Activated effector memory CD4-positive, alpha-beta T cell treated with Interleukin-2 at 50 U/mL for 16 hours (primary cell): ENCODE results near the gene CUL5.

Experiments used
- DNase-seq: peaks from one replicate; pipeline ENCODE4 v3.0.0-alpha.2; 2020

Gene CUL5

DNA sequence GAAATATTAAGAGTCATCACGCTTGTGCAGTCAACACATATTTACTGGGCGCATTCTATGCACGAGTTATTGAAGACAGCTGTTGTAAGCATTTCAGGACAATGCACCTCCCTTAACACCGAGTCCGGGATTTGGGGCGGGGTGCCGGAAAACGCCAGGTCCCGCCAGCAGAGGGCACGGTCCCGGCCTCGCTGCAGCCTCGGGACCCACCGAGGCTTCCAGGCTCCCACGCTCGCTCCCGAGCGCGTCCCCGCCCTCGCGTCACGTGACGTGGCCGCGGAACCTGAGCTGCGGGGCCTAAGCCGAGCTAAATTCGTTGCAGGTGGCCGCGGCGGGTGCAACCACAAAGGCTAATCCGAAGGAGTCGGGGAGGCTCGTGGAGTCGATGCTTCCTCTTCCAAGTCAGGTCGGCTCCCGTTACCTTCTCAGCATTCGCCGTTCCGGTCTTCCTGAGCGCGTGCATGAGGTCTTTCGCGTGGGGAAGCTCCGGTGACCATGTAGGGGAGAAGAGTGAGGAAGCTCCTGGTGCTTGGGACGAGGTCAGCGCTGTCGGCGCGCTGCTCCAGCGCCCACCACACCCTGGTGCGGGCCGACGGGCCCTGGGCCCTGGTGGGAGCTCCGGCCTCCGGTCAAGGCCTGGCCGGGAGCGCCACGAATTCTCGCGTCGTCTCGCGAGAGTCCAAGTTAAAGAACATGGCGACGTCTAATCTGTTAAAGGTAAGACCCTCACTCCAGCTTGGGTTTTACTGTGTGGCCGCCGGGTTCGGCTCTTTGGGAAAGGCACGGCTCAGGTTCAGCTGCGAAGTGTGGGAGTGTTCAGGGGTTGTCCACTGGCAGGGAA, at the start of gene CUL5:
Gene CUL5 (plus strand): TSS at position 243 of the 841 bp plus-strand sequence. CDS start 451 bp downstream, at position 694.
- DNase-seq = peak; percentile 86

DNA sequence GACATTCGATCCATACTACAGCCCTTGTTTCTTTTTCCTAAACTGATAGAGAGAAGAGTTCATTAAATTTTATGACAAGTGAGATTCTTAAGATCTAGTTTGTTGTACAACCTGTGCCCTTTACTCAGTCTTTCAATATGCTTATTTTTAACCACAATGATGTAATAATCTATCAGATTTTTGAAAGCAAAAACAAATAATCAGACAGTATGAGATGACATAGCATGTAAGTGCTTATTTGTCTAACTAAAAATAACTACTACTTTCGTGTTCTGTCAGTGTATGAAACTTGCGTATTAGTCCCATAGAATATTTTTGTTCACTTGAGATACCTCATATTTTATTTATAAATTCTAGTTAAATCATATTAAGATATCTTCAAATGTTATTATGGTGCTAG, 47.2 kb upstream of the CUL5 start:
- no peak for DNase-seq

DNA sequence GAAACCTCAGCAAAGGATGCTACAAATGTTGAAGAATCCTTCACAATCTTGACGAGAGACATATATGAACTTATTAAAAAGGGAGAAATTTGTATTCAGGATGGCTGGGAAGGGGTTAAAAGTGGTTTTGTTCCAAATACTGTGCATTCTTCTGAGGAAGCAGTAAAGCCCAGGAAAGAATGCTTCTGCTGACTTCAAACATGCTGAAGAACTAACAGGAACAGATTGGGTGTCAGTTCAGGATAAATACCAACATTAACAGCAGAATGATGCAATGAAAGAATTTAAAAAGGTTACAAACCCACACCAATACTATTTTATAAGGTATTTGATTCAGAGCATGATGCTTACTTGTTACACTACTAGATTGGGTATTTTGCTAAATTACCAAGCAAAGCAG, 46.5 kb upstream of the CUL5 start:
- no peak for DNase-seq

DNA sequence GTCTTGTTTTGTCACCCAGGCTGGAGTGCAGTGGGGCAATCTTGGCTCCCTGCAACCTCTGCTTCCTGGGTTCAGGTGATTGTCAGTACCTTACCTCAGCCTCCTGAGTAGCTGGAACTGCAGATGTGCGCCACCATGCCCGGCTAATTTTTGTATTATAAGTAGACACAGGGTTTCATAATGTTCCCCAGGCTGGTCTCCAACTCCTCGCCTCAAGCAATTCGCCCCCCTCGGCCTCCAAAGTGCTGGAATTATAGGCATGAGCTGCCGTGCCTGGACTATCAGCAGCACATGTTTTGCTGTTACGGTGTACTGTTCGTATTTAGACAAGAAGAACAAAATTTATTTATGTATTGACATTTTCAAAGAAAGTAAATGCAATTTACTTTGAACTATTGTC, 45.6 kb upstream of the CUL5 start:
- DNase-seq = no peak

DNA sequence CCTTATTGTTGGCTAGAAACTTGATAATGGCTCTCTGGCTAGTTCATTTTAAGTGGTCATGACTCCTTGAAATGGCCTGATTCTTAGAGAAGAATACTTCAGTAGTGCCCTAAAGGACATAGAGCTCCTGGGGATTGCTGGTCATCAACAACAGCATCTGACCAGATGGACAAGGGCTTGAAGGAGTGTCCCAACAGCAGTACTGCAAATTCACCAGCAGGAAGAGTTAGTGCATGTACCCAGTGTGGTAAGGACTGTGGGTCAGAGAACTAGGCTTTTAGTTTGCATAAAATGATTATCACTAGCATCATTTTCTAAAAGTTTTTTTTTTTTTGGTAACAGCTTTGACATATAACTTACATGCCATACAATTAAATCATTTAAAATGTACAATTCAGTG, 39.5 kb upstream of the CUL5 start:
- DNase-seq = no peak

DNA sequence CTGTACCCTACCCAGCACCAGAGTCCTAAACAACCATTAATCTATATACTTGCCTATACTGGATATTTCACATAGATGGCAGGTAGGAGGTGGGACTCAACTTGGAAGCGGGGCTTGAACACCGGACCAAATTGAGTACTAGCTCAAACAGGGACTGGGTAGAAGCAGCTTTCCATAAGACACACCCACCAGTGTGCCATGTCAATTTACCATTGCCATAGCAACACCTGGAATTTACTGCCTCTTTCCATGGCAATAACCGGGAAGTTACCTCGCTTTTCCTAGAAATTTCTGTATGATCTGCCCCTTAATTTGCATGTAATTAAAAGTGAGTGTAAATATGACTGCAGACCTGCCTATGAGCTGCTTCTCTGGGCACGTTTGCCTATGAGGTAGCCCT, 38.6 kb upstream of the CUL5 start:
- no peak for DNase-seq

DNA sequence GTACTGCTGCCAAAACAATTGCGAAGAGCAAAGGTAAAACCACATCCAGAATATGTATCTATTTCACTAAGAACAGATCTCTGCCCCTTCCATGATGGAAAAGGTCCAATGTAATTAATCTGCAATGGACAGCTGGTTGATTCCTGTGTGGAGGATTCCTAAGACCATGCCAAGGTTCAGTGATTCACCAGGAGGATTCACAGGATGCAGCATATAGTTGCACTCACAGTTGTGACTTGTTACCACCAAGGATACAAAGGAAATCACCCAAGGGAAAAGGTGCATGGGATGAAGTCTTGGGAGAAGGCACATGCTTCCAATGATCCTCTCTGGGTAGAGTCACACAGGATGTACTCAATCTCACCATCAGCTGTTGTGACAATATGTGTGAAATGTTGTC, 35.1 kb upstream of the CUL5 start:
- no peak for DNase-seq

DNA sequence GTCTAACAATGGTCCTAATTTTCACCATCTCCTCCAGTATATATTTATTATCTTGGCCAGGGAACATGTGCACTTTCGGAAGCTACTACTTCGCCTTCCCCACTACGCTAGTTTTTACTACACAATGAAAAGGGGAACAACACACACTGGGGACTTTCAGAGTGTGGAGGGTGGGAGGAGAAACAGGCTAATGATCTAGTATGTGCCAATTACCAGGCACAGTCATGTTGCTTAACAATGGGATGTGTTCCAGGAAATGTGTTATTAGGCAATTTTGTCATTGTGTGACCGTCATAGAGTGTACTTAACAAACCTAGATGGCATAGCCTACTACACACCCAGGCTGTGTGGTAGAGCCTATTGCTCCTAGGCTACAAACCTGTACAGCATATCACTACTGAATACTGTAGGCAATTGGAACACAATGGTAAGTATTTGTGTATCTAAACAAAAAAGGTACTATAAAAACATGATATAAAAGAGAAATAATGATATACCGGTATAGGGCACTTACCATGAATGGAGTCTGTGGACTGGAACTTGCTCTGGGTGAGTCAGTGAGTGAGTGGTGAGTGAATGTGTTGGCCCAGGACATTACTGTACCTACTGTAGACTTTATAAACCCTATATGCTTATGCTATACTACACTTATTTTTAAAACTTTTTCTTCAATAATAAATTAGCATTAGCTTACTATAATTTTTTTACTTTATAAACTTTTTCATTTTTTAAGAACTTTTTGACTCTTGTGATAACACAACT, 20.1 kb upstream of the CUL5 start:
- DNase-seq = no peak

DNA sequence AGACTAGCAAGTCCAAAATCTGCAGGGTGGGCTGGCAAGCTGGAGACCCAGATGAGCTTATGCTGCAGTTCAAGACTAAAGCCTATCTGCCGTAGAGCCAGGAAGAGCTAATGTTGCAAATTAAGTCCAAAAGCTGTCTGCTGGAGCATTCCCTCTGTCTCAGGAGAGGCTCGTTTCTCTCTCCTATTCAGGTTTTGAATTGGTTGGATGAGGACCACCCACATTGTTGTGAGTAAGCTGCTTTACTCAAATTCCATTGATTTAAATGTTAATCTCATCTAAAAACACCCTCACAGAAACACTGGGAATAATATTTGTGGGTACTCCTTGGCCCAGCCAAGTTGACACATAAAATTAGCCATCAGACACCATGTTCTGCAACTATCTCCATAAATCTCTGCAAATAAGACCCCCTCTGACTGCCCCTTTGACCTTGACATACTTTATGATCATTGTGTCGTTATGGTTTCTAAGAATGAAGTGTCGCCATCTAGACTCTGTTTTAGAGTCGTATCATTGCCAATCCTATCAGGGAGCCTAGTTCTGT, 16.8 kb upstream of the CUL5 start:
- DNase-seq = no peak

DNA sequence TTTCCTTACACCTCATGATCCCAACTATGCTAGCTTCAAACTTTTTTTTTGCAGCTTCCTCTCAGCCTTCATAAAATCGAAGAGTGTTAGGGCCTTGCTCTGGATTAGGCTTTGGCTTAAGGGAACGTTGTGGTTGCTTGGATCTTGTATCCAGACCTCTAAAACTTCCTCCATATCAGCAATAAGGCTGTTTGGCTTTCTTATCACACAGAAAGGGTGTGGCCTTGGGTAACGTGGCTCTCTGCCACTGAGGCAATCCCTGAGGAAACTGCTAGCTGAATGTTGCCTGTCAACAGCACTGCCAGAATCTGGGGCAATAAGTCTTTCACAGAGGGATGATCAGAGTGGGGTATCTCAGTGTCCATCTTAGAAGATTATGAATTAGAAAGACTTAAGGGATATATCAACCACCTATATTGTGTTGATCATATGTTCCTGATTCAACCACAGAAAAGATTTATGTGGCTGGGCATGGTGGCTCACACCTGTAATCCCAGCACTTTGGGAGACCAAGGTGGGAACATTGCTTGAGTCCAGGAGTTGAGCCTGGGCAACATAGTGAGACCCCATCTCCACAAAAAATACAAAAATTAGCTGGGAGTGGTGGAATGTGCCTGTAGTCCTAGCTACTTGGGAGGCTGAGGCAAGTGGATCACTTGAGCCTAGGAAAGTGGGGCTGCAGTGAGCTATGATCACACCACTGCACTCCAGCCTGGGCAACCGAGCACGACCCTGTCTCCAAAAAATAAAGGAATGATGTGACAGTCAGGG, 12.5 kb upstream of the CUL5 start:
- no peak for DNase-seq

DNA sequence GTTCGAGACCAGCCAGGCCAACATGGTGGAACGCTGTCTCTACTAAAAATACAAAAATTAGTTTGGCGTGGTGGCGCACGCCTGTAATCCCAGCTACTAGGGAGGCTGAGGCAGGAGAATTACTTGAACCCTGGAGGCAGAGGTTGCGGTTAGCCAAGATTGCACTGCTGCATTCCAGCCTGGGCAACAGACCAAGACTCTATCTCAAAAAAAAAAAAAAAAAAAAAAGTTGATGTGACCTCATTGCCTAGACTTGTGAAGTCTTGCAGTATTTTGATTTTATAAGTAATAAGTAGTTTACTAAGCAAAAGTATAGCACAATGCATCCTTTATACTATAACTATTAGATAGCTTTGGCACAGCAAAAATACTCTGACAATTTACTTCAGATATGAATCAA, 9.9 kb upstream of the CUL5 start:
- DNase-seq = no peak

DNA sequence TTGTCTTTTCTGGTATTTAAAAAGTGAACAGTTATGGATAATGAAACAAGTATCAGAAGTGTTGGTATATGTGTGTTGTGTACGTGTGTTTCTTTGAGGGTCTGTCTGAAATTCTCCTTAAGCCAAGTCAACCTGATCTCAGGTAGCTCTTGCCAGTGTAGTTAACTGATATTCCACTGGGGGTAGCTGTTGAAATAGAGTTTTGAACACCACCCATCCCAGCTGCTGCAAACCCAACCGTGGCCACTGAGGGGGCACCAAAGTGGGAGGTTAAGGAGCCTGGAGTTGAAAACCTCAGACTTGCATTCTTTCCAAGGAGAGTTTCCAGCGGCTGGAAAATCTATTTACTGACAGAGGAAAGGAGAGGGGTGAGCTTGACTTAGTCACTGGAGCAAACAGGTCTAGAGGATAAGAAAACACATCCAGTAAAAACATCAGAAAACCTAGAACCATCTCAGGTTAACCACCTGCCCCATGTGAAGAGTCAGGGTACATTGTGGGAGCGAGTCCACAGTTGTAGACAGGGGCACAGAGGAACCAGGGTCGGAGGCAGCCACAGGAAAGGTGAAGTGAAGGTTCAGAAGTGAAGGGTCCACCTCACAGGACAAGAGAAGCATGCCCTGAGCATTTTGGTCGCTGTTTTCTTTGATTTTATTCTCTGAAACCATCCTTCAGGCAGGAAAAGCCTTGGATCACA, 8.8 kb upstream of the CUL5 start:
- DNase-seq = no peak

DNA sequence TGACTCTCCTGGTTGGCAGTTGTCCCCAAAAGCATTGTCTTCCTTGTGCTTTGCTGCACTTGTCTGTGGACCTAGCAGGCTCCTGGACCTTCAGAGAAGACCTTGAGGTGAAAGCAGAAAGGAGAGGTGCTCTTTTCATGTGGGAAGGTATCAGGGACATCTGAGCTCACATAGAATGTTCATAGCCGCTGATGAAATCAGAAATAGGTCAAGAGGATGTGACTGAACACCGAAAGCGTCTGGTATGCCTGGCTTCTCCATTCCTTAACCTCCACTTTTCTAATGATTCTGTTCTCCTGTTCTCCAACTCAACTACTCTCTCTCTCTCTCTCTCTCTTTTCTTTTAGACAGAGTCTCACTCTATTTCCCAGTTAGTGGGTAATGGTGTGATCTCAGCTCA, 6.2 kb upstream of the CUL5 start:
- DNase-seq = no peak

DNA sequence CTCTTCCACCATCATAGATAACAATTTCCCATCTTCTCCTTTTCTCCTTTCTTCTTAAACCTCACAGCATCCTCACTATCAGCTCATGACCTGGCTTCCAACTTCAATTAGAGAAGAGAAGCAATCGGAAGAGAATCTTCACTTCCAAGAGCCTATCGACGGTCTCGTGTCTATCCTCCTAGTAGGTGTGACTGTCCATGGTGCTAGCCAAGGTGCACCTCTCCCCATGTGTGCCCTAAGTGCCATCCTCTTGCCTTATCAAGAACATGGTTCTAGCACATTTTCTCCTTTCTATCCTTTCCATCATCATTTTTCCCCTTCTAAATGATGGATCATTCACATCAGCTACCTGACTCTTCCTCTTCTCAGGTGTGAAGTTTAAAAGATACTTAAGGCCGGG, 5.1 kb upstream of the CUL5 start:
- DNase-seq = no peak

DNA sequence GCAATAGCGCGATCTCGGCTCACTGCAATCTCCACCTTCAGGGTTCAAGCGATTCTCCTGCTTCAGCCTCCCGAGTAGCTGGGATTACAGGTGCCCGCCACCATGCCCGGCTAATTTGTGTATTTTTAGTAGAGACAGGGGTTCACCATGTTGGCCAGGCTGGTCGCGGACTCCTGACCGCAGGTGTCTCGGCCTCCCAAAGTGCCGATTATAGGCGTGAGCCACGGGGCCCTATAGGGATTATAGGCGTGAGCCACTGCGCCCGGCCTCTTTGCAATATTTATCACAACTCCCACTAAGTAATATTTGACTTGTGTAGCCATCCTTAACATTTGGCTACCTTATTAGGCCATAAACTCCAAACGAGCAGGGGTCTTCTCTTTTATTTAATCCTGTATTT, 879 bp upstream of the CUL5 start:
- no peak for DNase-seq

DNA sequence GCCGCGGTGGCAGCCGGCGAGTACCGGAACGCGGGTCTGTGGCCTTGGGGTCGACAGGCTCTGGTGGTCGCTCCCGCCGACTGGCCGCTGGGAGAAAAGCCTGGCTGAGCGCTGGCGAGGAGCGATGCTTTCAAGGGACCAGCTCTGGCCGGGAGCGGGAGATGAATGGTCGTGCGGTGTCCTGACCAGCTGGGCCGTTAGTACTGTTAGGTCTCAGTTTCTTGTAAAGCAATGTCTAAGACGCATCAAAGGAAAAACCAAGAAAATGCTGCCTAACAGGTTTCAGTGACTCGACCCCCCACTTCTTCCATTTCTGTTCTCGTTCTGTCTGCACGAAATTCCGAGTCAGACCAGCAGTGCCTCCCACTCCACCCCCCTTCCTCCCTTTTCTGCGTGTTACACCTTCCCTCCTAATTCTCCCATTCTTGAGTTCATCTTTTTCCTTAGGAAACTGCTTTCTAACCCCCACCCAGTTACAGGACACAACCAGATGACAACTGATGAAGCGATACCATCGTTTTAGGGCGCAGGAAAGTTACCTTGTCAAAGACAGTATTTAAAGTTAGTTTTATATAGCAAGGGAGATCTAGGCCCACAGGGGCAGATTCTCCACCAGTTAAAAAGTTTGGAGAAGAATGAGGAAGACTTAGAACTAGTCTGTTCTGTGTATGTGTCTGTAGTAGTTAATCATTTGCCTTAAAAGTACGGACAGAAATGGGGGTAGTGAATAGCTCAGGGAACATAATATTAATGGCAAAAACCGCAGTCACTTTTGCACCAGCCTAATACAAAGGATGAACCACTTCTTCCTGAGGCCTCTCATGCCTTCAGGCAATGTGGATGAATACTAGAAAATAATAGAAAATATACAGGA, 1.0 kb downstream of the CUL5 start:
- DNase-seq = no peak

DNA sequence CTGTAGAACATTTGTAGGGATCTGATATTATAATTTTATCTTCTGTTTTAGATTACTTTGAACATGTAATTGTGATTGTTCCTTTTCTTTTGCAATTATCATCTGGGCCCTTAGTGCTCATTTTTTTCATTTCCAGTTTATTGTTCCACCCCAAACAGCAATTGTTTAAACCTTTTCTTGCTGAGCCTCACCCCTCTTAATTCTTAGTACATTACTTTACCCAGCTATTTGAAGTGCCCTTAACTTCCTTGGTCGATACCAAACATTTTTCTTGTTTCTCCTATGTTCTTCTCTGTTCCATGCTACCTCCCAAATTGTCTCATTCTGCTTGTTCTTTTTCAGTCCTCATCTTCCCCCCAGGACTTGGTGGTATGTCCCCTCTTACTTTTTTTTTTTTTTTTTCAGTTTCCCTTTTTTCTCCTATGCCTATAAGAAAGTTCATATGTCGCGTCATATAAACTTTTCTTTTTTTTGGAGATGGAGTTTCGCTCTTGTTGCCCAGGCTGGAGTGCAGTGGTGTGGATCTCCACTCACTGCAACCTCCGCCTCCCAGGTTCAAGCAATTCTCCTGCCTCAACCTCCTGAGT, 3.5 kb downstream of the CUL5 start:
- DNase-seq = no peak

DNA sequence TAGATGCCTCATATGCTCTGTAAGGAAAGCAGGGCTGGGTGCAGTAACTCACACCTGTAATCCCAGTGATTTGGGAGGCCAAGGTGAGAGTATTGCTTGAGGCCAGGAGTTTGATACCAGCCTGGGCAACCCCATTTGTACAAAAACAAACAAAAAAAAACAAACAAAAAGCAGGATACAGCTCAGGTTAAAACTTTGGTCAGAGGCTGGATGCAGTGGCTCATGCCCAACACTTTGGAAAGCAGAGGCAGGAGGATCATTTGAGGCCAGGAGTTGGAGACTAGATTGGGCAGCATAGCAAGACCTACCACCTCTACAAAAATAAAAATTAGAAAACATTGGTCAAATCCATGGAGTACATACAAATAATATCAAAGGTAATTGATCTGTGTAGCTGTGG, 7.9 kb downstream of the CUL5 start:
- no peak for DNase-seq

DNA sequence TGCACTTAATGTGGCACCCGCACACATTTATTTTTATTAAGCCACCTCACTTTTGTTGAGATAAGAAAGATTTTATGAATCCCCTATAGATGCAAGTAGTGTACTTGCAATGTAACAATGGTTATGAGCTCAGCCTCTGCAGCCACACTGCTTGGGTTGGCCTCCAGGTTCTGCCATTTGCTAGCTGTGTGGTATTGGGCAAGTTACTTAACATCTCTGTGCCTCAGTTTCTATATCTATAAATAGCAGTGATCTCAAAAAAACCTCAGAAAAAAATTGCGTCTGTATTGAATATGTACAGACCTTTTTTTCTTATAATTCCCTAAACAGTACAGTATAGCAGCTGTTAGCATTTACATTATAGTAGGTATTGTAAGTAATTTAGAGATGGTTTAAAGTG, 10.0 kb downstream of the CUL5 start:
- DNase-seq = no peak

DNA sequence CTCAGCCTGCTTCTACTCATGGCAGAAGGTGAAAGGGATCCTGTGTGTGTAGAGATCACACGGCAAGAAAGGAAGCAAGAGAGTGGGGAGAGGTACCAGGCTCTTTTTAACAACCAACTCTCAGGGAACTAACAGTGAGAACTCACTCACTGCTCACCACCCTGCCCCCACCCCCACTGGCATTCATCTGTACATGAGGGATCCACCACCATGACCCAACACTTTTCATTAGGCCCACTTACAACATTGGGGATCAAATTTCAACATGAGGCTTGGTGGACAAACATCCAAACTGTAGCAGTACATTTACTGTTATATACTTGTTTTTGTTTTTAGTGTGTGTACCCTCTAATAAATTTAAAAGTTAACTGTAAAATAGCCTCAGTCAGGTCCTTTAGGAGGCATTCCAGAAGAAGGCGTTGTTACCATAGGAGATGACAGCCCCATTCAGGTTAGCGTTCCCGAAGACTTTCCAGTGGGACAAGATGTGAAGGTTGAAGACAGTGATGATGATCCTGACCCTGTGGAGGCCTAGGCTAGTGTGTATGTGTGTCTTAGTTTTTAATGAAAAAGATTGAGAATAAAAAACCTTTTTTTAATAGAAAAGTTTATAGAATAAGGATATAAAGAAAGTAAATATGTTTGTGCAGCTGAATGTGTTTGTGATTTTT, 11.3 kb downstream of the CUL5 start:
- DNase-seq = no peak
